NB4 (cell line): Measurements from ENCODE around the gene PTCH2.
A peak's percentile ranks its signal among the peaks of the same experiment; 100 is the strongest.
"Not testable (repeated sequence)": the region's sequence is repeated elsewhere in the genome, so short reads cannot be mapped to it uniquely, and the experiment has no call there.

Source experiments
- DNase-seq: peaks from one replicate; pipeline ENCODE4 v3.0.0; 2010; ENCODE audit warnings: low read depth
- H3K4me3 ChIP-seq: one replicate; pipeline ENCODE4 v1.5.1; 2011; ENCODE audit warnings: mild to moderate bottlenecking, low read depth, low read length, moderate library complexity
- MYC ChIP-seq: IDR thresholded peaks from 2 replicates; pipeline ENCODE4 v1.6.1; 2011; ENCODE audit warnings: low read depth, low read length
- POLR2A ChIP-seq: IDR thresholded peaks from 2 replicates; pipeline ENCODE4 v1.6.1; 2011; ENCODE audit warnings: mild to moderate bottlenecking; ENCODE audit not compliant: insufficient read length; ENCODE audit errors: extremely low read depth
- TF ChIP-seq, protein P1 (sequence below): IDR thresholded peaks from 2 replicates; pipeline ENCODE4 v1.6.1; 2011; ENCODE audit warnings: low read depth, low read length
- TF ChIP-seq, protein P2 (sequence below): IDR thresholded peaks from one replicate; pipeline ENCODE4 v1.5.1; 2012; ENCODE audit warnings: low read depth, low read length

The PTCH2 gene

DNA sequence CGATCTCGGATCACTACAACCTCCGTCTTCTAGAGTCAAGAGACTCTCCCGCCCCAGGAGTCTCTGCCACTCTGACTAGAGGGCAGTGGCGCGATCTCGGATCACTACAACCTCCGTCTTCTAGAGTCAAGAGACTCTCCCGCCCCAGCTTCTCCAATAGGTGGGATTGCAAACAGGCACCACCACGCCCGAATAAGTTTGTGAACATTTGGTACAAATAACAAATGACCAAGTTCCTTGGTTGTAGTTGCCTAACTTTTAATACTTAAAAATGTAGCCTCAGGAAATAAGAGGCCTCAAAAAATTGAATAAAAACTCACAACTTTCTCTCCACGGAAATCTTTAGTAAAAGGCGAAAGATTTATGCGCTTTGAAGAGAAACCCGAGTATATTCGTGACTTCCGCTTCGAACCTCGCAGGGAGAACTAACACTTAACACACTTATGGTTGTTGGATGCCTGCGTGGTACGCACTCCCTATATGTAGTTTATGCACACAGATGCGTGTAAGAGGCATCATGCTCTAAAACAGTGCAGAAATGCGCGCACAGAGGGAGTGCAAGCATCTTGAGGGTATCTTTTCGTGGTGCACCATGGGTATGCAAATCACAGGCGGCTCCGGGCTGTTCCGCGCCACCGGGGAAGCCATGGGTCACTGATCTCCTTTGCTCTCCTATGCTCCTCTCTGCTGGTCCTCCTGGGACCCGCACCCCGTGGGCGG is 23.3 kb downstream of the PTCH2 start:
- H3K4me3 ChIP-seq, result peak overlapping the region; percentile 66
- DNase-seq, result peak; percentile 94
- TF ChIP-seq, protein P1, sequence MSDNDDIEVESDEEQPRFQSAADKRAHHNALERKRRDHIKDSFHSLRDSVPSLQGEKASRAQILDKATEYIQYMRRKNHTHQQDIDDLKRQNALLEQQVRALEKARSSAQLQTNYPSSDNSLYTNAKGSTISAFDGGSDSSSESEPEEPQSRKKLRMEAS, result no peak
- TF ChIP-seq POLR2A (peak; percentile 90), MYC (0 out of 2 replicates have a peak, but pooled peaks have one; percentile 17)

DNA sequence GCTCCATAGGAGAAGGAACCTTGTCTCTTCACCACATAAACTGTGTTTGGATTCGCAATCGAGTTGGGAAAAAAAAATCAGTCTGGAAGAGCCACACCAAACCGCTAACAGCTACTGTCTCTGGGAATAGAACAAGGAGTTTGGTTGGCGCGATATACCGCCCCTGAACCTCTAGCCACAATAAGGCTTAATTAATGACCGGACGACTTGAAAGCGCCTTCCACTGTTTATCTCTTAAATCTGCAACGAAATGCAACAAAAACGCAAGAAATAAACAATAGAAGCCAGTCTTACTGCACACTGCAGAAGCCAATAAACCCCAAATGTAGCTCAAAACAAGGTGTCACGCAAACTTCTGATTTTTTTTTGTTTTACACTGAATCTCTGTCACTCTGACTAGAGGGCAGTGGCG is 23.9 kb downstream of the PTCH2 start:
- peak overlapping the region; percentile 43 for H3K4me3 ChIP-seq
- DNase-seq, result no peak

DNA sequence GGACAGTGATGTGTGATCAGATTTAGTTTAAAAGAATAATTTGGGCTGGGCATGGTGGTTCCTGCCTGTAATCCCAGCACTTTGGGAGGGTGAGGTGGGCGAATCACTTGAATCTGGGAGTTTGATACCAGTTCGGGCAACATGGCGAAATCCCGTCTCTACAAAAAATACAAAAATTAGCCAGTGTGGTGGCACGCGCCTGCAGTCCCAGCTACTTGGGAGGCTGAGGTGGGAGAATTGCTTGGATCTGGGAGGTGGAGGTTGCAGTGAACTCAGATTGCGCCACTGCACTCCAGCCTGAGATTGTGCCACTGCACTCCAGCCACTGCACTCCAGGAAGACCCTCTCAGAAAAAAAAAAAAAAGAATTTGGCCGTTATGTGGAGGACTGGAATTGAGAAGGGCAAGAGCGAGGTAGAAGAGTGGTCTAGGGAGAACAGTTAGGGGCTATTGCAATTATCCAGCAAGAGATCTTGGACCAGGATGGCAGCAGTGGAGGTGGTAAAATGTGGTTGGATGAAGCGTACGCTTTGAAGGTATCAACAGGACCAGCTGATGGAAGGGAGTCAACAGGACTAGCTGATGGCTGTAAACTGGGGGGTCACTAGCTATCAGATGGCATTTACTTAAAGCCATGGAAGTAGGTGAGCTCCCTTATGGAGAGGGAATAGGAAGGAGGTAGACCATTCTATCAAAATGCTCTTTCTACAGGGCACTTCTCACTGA is 25.1 kb downstream of the PTCH2 start:
- no peak for DNase-seq
- no peak for TF ChIP-seq MYC
- TF ChIP-seq, protein P1, result no peak
- TF ChIP-seq, protein P2, sequence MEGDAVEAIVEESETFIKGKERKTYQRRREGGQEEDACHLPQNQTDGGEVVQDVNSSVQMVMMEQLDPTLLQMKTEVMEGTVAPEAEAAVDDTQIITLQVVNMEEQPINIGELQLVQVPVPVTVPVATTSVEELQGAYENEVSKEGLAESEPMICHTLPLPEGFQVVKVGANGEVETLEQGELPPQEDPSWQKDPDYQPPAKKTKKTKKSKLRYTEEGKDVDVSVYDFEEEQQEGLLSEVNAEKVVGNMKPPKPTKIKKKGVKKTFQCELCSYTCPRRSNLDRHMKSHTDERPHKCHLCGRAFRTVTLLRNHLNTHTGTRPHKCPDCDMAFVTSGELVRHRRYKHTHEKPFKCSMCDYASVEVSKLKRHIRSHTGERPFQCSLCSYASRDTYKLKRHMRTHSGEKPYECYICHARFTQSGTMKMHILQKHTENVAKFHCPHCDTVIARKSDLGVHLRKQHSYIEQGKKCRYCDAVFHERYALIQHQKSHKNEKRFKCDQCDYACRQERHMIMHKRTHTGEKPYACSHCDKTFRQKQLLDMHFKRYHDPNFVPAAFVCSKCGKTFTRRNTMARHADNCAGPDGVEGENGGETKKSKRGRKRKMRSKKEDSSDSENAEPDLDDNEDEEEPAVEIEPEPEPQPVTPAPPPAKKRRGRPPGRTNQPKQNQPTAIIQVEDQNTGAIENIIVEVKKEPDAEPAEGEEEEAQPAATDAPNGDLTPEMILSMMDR, result no peak
- no peak for TF ChIP-seq POLR2A
- H3K4me3 ChIP-seq, result no peak overlapping the region

More for the DNA sequence above, 23.9 kb downstream of the PTCH2 start:
- TF ChIP-seq, protein P1, result no peak
- TF ChIP-seq MYC (no peak), POLR2A (no peak)

DNA sequence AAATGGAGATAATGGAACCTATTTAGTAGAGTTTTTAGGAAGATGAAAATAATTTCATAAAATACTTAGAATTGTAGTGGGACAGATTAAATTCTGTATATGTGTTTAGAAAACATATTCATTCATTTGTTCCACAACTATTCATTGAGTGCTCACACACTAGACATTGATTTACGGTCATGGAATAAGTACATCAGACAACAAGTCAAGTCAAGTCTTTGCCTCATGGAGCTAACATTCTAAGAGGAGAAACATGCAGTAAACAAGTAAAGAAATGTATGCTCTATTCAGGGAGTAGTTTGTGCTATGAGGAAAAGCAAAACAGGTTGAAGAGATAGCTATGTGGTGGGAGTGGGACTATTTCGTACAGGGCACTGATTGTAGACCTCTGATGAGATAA is 25.7 kb downstream of the PTCH2 start:
- no peak for DNase-seq
- no peak overlapping the region for H3K4me3 ChIP-seq
- TF ChIP-seq, protein P1, result no peak
- no peak for TF ChIP-seq MYC
- TF ChIP-seq, protein P2, result no peak
- TF ChIP-seq POLR2A, result no peak

DNA sequence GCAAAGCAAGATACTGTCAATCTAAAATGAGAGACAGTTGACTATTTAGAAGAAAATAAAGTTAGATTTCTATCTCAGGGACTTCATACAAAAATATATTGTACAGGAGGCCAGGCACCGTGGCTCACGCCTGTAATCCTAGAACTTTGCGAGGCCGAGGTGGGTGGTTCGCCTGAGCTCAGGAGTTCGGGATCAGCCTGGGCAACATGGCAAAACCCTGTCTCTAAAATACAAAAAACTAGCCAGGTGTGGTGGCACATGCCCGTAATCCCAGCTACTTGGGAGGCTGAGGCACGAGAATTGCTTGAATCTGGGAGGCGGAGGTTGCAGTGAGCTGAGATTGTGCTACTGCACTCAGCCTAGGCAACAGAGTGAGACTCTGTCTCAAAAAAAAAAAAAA is 27.1 kb downstream of the PTCH2 start:
- not testable (repeated sequence) for DNase-seq

DNA sequence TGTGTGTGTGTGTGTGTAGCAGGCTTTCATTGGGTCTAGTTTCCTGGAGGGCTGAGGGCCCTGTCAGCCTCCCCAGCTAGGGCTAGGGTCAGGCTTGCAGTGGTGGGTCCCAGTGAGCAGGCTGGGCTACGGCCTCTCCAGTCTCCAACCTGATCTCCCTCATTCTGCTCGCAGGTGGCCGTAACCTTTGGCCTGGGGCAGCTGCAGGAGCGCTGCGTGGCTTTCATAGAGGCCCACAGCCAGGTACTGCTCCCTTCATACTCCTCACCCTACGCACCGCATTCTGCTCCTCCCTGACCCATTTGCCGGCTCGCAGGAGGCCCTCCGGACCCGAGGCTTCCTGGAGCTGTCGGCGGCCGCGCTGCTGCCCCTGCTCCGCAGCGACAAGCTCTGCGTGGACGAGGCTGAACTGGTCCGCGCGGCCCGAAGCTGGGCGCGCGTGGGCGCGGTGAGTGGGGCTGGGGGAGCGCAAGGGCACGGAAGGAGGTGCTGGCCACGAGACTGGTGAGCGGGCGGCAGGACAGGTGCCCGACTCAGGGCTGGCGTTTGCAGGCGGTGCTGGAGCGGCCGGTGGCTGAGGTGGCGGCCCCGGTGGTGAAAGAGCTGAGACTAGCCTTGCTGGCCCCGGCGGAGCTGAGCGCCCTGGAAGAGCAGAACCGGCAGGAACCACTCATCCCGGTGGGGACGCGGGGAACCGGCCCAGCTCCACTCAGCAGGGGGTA is 30.1 kb downstream of the PTCH2 start:
- no peak for DNase-seq
- no peak overlapping the region for H3K4me3 ChIP-seq
- TF ChIP-seq, protein P2, result no peak
- TF ChIP-seq, protein P1, result no peak
- TF ChIP-seq MYC (no peak), POLR2A (no peak)

More for the DNA sequence above, 27.1 kb downstream of the PTCH2 start:
- not testable (repeated sequence) for H3K4me3 ChIP-seq

DNA sequence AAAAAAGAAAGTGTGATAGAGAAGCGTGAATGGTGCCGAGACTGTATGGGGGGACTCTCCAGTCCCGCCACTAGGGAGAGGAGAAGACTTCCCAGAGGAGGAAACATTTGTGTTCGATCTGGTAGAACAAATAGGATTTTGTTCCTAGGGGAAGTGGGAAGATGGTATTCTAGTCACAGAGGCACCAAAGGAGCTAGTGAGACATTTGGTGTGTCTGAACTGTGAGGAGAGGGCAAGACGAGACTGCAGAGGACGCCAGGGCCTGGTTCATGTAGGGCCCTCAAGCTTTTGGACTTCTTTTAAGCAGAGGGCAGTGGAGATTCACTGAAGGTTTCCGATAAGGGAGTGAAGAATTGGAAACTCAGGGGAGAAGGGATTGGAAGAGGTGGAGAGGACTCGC is 31.8 kb downstream of the PTCH2 start:
- H3K4me3 ChIP-seq, result no peak overlapping the region
- TF ChIP-seq POLR2A, result no peak
- no peak for TF ChIP-seq MYC
- TF ChIP-seq, protein P2, result no peak
- TF ChIP-seq, protein P1, result no peak
- DNase-seq, result no peak

DNA sequence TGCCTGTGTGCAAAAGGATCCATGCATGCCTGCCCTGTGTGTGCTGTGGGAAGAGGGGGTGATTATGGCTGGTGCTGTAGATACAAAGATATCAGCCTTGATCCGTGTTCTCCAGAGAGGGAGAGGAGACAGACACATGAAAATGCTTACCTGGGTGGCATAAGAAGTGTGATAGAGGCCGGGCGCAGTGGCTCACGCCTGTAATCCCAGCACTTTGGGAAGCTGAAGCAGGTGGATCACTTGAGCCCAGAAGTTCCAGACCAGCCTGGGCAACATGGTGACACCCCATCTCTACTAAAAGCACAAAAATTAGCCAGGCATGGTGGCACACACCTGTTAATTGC is 32.3 kb downstream of the PTCH2 start:
- DNase-seq, H3K4me3 ChIP-seq: not testable (repeated sequence)
